Lung (tissue), 12 donors: ENCODE measurements around the gene RCSD1. TPM values are rescaled to one million over a fixed set of nuclear protein-coding genes. Genes with fewer than 3 reads are reported as not detected.

Experiments used
- ATAC-seq: fragments of 200-7000 bp; cut with Tn5 transposase; one replicate; pipeline ENCODE4 v1.9.1; 2020; ENCODE audit warnings: moderate number of reproducible peaks; ENCODE audit not compliant: insufficient read depth, low FRiP score
- DNase-seq, 3 donors: peaks; one replicate each; pipeline ENCODE4 v3.0.0-alpha.2; 2013 to 2017
- H3K27ac ChIP-seq, 2 donors: one replicate each; pipeline ENCODE4 v1.5.1; 2013; ENCODE audit warnings: mild to moderate bottlenecking in 2 of 2, moderate library complexity in 2 of 2, control low read depth in 1 of 2, inconsistent platforms in 1 of 2, low read depth in 1 of 2, low read length in 1 of 2
- H3K27me3 ChIP-seq, 3 donors: one replicate each; pipeline ENCODE4 v1.5.1; 2013; ENCODE audit warnings: low read length in 2 of 3; ENCODE audit not compliant: control insufficient read depth in 3 of 3, insufficient read depth in 3 of 3
- H3K36me3 ChIP-seq, 4 donors: one replicate each; pipeline ENCODE4 v1.5.1; 2013; ENCODE audit warnings: low read length in 4 of 4, mild to moderate bottlenecking in 1 of 4, moderate library complexity in 1 of 4; ENCODE audit not compliant: control insufficient read depth in 4 of 4, insufficient read depth in 4 of 4
- H3K4me1 ChIP-seq, 5 donors: one replicate each; pipeline ENCODE4 v1.5.1; 2013; ENCODE audit warnings: low read length in 5 of 5, mild to moderate bottlenecking in 2 of 5, moderate library complexity in 1 of 5; ENCODE audit not compliant: control insufficient read depth in 5 of 5, insufficient read depth in 5 of 5
- H3K4me3 ChIP-seq: one replicate; pipeline ENCODE4 v1.5.1; 2013; ENCODE audit warnings: mild to moderate bottlenecking, control low read depth, moderate library complexity
- H3K9ac ChIP-seq, 2 donors: one replicate each; pipeline ENCODE4 v1.5.1; 2013; ENCODE audit warnings: low read length in 2 of 2, control low read depth in 1 of 2; ENCODE audit not compliant: insufficient read depth in 1 of 2
- H3K9me3 ChIP-seq, 4 donors: one replicate each; pipeline ENCODE4 v1.5.1; 2013; ENCODE audit warnings: low read length in 3 of 4, mild to moderate bottlenecking in 1 of 4, moderate library complexity in 1 of 4; ENCODE audit not compliant: control insufficient read depth in 4 of 4, insufficient read depth in 3 of 4
- CTCF ChIP-seq: IDR thresholded peaks from 2 replicates; pipeline ENCODE4 v1.5.1; 2012; ENCODE audit warnings: mild to moderate bottlenecking; ENCODE audit errors: control extremely low read depth, extremely low read depth
- WGBS, 2 donors: extraction: QIAGEN DNeasy Blood & Tissue Kit; methylation state at CpG; one replicate each; pipeline ENCODE4 v1.1.7; 2013; 5-methylcytosine and 5-hydroxymethylcytosine counted together
- polyA plus RNA-seq, 2 donors: library from polyadenylated mRNA; stranded (reverse); fragments of 200-250 nt; gene quantifications; one replicate each; pipeline ENCODE4 v1.2.1, GENCODE V29; 2013
- total RNA-seq, 2 donors: library from RNA; depleted of rRNA in 1 of 2; stranded (reverse); fragments of >200 nt in 1 of 2; gene quantifications; one replicate each; pipeline ENCODE4 v1.2.1, GENCODE V29; 2014 to 2021
- donor health status: control.
- donor health status: control.
- donor health status: Bipolar disorder and iron deficiency.
- donor health status: healthy.
- donor health status: DM: yes; HTN: yes; CAD: no.

Gene RCSD1
- total and polyA plus RNA-seq, 4 donors: 7.6 to 29.4 (median 23.8) TPM

- Histone ChIP-seq H3K4me3 (no peak overlapping the region), H3K9me3 (no peaks in the 10 kb centered on the region), H3K9ac (no peak overlapping the region), H3K27me3 (no peaks in the 10 kb centered on the region), H3K27ac (no peak overlapping the region), H3K4me1 (peaks cover 0 to 14% (median 0%) of the 10 kb centered on the region in 5 donors), H3K36me3 (peaks cover 0 to 6% (median 0%) of the 10 kb centered on the region in 4 donors)
- DNase-seq: no peak
- no peak for ATAC-seq
- no peak for TF ChIP-seq CTCF
- 59 to 67% methylated on average over 7 of the region's 7 CpGs for WGBS, 2 donors
Measured at GRCh38 chr1:167641786-167642500, 11.9 kb downstream of the RCSD1 start.

GRCh38 chr1:167642501-167642826, 12.4 kb downstream of the RCSD1 start:
- Histone ChIP-seq H3K27me3 (no peaks in the 10 kb centered on the region), H3K27ac (no peak overlapping the region), H3K9me3 (no peaks in the 10 kb centered on the region), H3K9ac (no peak overlapping the region), H3K36me3 (peaks cover 0 to 6% (median 0%) of the 10 kb centered on the region in 4 donors), H3K4me3 (no peak overlapping the region), H3K4me1 (peaks cover 0 to 12% (median 0%) of the 10 kb centered on the region in 5 donors)
- DNase-seq (no peak), ATAC-seq (no peak)
- no peak for TF ChIP-seq CTCF
- 76 to 77% methylated on average over 3 of the region's 3 CpGs for WGBS, 2 donors

GRCh38 chr1:167643441-167643840, 13.4 kb downstream of the RCSD1 start:
- no peaks in the 10 kb centered on the region for H3K27me3 ChIP-seq
- H3K9me3 ChIP-seq: no peaks in the 10 kb centered on the region
- DNase-seq: no peak
- H3K4me1 ChIP-seq: peaks cover 0 to 10% (median 0%) of the 10 kb centered on the region in 5 donors
- H3K4me3 ChIP-seq: no peak overlapping the region
- TF ChIP-seq CTCF: no peak
- no peak for ATAC-seq
- peaks cover 0 to 6% (median 0%) of the 10 kb centered on the region in 4 donors for H3K36me3 ChIP-seq
- 63 to 71% methylated on average over 3 of the region's 3 CpGs for WGBS, 2 donors
- no peak overlapping the region for H3K9ac ChIP-seq
- no peak overlapping the region for H3K27ac ChIP-seq

- ATAC-seq (no peak), DNase-seq (no peak)
- H3K4me3 ChIP-seq: no peak overlapping the region
- no peak overlapping the region for H3K9ac ChIP-seq
- H3K27ac ChIP-seq: no peak overlapping the region
- no peak for TF ChIP-seq CTCF
- H3K36me3 ChIP-seq: peaks cover 0 to 6% (median 0%) of the 10 kb centered on the region in 4 donors
- no peaks in the 10 kb centered on the region for H3K27me3 ChIP-seq
- 73 to 86% methylated on average over 4 of the region's 4 CpGs for WGBS, 2 donors
- no peaks in the 10 kb centered on the region for H3K9me3 ChIP-seq
- H3K4me1 ChIP-seq: peaks cover 0 to 18% (median 0%) of the 10 kb centered on the region in 5 donors
Measured at GRCh38 chr1:167644551-167644950, 14.5 kb downstream of the RCSD1 start.
